IgD-negative memory B cell (primary cell): Measurements from ENCODE around the gene RAB43. TPM values are rescaled to one million over a fixed set of nuclear protein-coding genes. Genes with fewer than 3 reads are reported as not detected.

ENCODE experiments used
- H3K27ac Mint-ChIP-seq, 3 donors: one replicate each; pipeline ENCODE4 v1.8.0; 2020 to 2022; ENCODE audit warnings: mild to moderate bottlenecking in 3 of 3, mixed read lengths in 3 of 3, moderate library complexity in 1 of 3
- H3K27me3 Mint-ChIP-seq: one replicate; pipeline ENCODE4 v1.8.0; 2021; ENCODE audit warnings: mixed read lengths
- H3K36me3 Mint-ChIP-seq: one replicate; pipeline ENCODE4 v1.8.0; 2020; ENCODE audit warnings: mild to moderate bottlenecking, mixed read lengths
- H3K4me1 Mint-ChIP-seq, 3 donors: one replicate each; pipeline ENCODE4 v1.8.0; 2020 to 2022; ENCODE audit warnings: mixed read lengths in 3 of 3, mild to moderate bottlenecking in 1 of 3
- H3K4me3 Mint-ChIP-seq, 4 donors: one replicate each; pipeline ENCODE4 v1.8.0; 2020 to 2022; ENCODE audit warnings: mild to moderate bottlenecking in 4 of 4, mixed read lengths in 4 of 4, moderate library complexity in 3 of 4
- H3K9me3 Mint-ChIP-seq, 3 donors: one replicate each; pipeline ENCODE4 v1.8.0; 2020 to 2021; ENCODE audit warnings: mixed read lengths in 3 of 3, mild to moderate bottlenecking in 1 of 3
- polyA plus RNA-seq: library from polyadenylated mRNA; unstranded; fragments of 300-500 nt; fragmentation: Illumina TruSeq; gene quantifications from one replicate; pipeline ENCODE4 v1.2.3, GENCODE V29; 2021

Gene RAB43
- polyA plus RNA-seq, 1 donor from 2014 or later: 3.9 TPM

- no peaks in the 10 kb centered on the region for H3K9me3 Mint-ChIP-seq
- peaks cover 0 to 5% (median 5%) of the 10 kb centered on the region in 3 donors for H3K4me1 Mint-ChIP-seq
- no peaks in the 10 kb centered on the region for H3K27me3 Mint-ChIP-seq
- no peak overlapping the region for H3K27ac Mint-ChIP-seq
- H3K4me3 Mint-ChIP-seq: no peak overlapping the region
- no peaks in the 10 kb centered on the region for H3K36me3 Mint-ChIP-seq
These were observed 8.7 kb upstream of the RAB43 start for GRCh38 chr3:129130291-129130813.

- H3K27me3 Mint-ChIP-seq: no peaks in the 10 kb centered on the region
- H3K4me1 Mint-ChIP-seq: peaks cover 3 to 10% (median 8%) of the 10 kb centered on the region in 3 donors
- no peak overlapping the region for H3K4me3 Mint-ChIP-seq
- H3K36me3 Mint-ChIP-seq: no peaks in the 10 kb centered on the region
- no peaks in the 10 kb centered on the region for H3K9me3 Mint-ChIP-seq
- no peak overlapping the region for H3K27ac Mint-ChIP-seq
These were observed 7.0 kb upstream of the RAB43 start for GRCh38 chr3:129128357-129129155.

GRCh38 chr3:129126726-129127280 lies 5.2 kb upstream of the RAB43 start:
- Mint-ChIP-seq H3K9me3 (no peaks in the 10 kb centered on the region), H3K4me1 (peaks cover 14 to 22% (median 20%) of the 10 kb centered on the region in 3 donors), H3K36me3 (no peaks in the 10 kb centered on the region), H3K4me3 (peak overlapping the region in 1 of 4 donors; percentile 2), H3K27me3 (no peaks in the 10 kb centered on the region), H3K27ac (peak overlapping the region in 1 of 3 donors; percentile 33)

GRCh38 chr3:129123314-129124060 lies 1.9 kb upstream of the RAB43 start:
- Mint-ChIP-seq H3K4me1 (peaks cover 27 to 33% (median 32%) of the 10 kb centered on the region in 3 donors), H3K4me3 (peak overlapping the region; percentile 48 to 93 (median 80)), H3K27me3 (no peaks in the 10 kb centered on the region), H3K9me3 (no peaks in the 10 kb centered on the region), H3K36me3 (no peaks in the 10 kb centered on the region), H3K27ac (peak overlapping the region; percentile 31 to 93 (median 71))

- Mint-ChIP-seq H3K4me3 (peak overlapping the region; percentile 73 to 93 (median 90)), H3K9me3 (no peaks in the 10 kb centered on the region), H3K27me3 (no peaks in the 10 kb centered on the region), H3K36me3 (no peaks in the 10 kb centered on the region), H3K27ac (peak overlapping the region; percentile 31 to 93 (median 71)), H3K4me1 (peaks cover 30 to 40% (median 40%) of the 10 kb centered on the region in 3 donors)
These were observed 908 bp upstream of the RAB43 start for GRCh38 chr3:129122412-129123011.

- H3K9me3 Mint-ChIP-seq: no peaks in the 10 kb centered on the region
- H3K27ac Mint-ChIP-seq: peak overlapping the region; percentile 77 to 95 (median 88)
- H3K36me3 Mint-ChIP-seq: no peaks in the 10 kb centered on the region
- no peaks in the 10 kb centered on the region for H3K27me3 Mint-ChIP-seq
- peaks cover 33 to 43% (median 41%) of the 10 kb centered on the region in 3 donors for H3K4me1 Mint-ChIP-seq
- peak overlapping the region; percentile 86 to 95 (median 94) for H3K4me3 Mint-ChIP-seq
These were observed 400 bp downstream of the RAB43 start for GRCh38 chr3:129121016-129121791.

GRCh38 chr3:129120254-129121004 lies 1.2 kb downstream of the RAB43 start:
- Mint-ChIP-seq H3K27ac (peak overlapping the region; percentile 77 to 95 (median 88)), H3K36me3 (no peaks in the 10 kb centered on the region), H3K9me3 (no peaks in the 10 kb centered on the region), H3K27me3 (no peaks in the 10 kb centered on the region), H3K4me3 (peak overlapping the region; percentile 86 to 95 (median 94)), H3K4me1 (peaks cover 31 to 42% (median 41%) of the 10 kb centered on the region in 3 donors)

GRCh38 chr3:129119365-129120100 lies 2.1 kb downstream of the RAB43 start:
- Mint-ChIP-seq H3K4me1 (peaks cover 31 to 41% (median 40%) of the 10 kb centered on the region in 3 donors), H3K27me3 (no peaks in the 10 kb centered on the region), H3K9me3 (no peaks in the 10 kb centered on the region), H3K4me3 (peak overlapping the region; percentile 86 to 95 (median 94)), H3K27ac (peak overlapping the region; percentile 76 to 95 (median 77)), H3K36me3 (no peaks in the 10 kb centered on the region)

- H3K4me1 Mint-ChIP-seq: peaks cover 31 to 40% (median 38%) of the 10 kb centered on the region in 3 donors
- H3K27me3 Mint-ChIP-seq: no peaks in the 10 kb centered on the region
- H3K4me3 Mint-ChIP-seq: peak overlapping the region in 3 of 4 donors; percentile 86 to 95 (median 94)
- H3K36me3 Mint-ChIP-seq: no peaks in the 10 kb centered on the region
- H3K27ac Mint-ChIP-seq: peak overlapping the region; percentile 7 to 86 (median 64)
- H3K9me3 Mint-ChIP-seq: no peaks in the 10 kb centered on the region
These were observed 2.9 kb downstream of the RAB43 start for GRCh38 chr3:129118745-129119144.

- Mint-ChIP-seq H3K27ac (no peak overlapping the region), H3K36me3 (no peaks in the 10 kb centered on the region), H3K27me3 (no peaks in the 10 kb centered on the region), H3K4me1 (peaks cover 17 to 27% (median 24%) of the 10 kb centered on the region in 3 donors), H3K4me3 (peak overlapping the region in 2 of 4 donors; percentile 37 to 54), H3K9me3 (no peaks in the 10 kb centered on the region)
These were observed 4.5 kb downstream of the RAB43 start for GRCh38 chr3:129117134-129117533.

GRCh38 chr3:129116482-129116946 lies 5.1 kb downstream of the RAB43 start:
- H3K27ac Mint-ChIP-seq: peak overlapping the region in 2 of 3 donors; percentile 67 to 74
- no peaks in the 10 kb centered on the region for H3K36me3 Mint-ChIP-seq
- H3K9me3 Mint-ChIP-seq: no peaks in the 10 kb centered on the region
- peaks cover 17 to 27% (median 24%) of the 10 kb centered on the region in 3 donors for H3K4me1 Mint-ChIP-seq
- peak overlapping the region in 2 of 4 donors; percentile 52 to 54 for H3K4me3 Mint-ChIP-seq
- H3K27me3 Mint-ChIP-seq: no peaks in the 10 kb centered on the region

GRCh38 chr3:129114455-129114854 lies 7.1 kb downstream of the RAB43 start:
- H3K36me3 Mint-ChIP-seq: peaks cover 2% of the 10 kb centered on the region
- H3K27me3 Mint-ChIP-seq: no peaks in the 10 kb centered on the region
- peaks cover 10 to 16% (median 13%) of the 10 kb centered on the region in 3 donors for H3K4me1 Mint-ChIP-seq
- no peak overlapping the region for H3K27ac Mint-ChIP-seq
- H3K4me3 Mint-ChIP-seq: no peak overlapping the region
- H3K9me3 Mint-ChIP-seq: no peaks in the 10 kb centered on the region
